Suprapubic skin (tissue), 4 donors: ENCODE measurements around the gene UTP3.

Experiments
- EP300 ChIP-seq: sonication (generic); formaldehyde crosslinking; IDR thresholded peaks from one replicate; pipeline ENCODE4 v1.6.1; 2017; ENCODE audit warnings: antibody characterized with exemption
- POLR2AphosphoS5 ChIP-seq, 3 donors: sonication (generic); formaldehyde crosslinking; IDR thresholded peaks; one replicate each; pipeline ENCODE4 v1.6.1; 2017; ENCODE audit warnings: antibody characterized with exemption in 3 of 3
- TF ChIP-seq, protein P1 (sequence below), 2 donors: fragments of 200-600 bp in 1 of 2; fragments of 450-650 bp in 1 of 2; sonication (generic) in 1 of 2; IDR thresholded peaks; one replicate each; pipeline ENCODE4 v1.5.1; 2016 to 2019; ENCODE audit warnings: antibody characterized with exemption in 2 of 2, mild to moderate bottlenecking in 1 of 2, moderate library complexity in 1 of 2

GRCh38 chr4:70711599-70711998 is 23.3 kb downstream of the UTP3 start:
- TF ChIP-seq, protein P1, sequence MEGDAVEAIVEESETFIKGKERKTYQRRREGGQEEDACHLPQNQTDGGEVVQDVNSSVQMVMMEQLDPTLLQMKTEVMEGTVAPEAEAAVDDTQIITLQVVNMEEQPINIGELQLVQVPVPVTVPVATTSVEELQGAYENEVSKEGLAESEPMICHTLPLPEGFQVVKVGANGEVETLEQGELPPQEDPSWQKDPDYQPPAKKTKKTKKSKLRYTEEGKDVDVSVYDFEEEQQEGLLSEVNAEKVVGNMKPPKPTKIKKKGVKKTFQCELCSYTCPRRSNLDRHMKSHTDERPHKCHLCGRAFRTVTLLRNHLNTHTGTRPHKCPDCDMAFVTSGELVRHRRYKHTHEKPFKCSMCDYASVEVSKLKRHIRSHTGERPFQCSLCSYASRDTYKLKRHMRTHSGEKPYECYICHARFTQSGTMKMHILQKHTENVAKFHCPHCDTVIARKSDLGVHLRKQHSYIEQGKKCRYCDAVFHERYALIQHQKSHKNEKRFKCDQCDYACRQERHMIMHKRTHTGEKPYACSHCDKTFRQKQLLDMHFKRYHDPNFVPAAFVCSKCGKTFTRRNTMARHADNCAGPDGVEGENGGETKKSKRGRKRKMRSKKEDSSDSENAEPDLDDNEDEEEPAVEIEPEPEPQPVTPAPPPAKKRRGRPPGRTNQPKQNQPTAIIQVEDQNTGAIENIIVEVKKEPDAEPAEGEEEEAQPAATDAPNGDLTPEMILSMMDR (IDR thresholded peaks at IDR 0.05) = no peak
- no peak for TF ChIP-seq POLR2AphosphoS5 (IDR thresholded peaks at IDR 0.05)
- no peak for TF ChIP-seq EP300
